ENCODE measurements around the gene CD27.

DNA sequence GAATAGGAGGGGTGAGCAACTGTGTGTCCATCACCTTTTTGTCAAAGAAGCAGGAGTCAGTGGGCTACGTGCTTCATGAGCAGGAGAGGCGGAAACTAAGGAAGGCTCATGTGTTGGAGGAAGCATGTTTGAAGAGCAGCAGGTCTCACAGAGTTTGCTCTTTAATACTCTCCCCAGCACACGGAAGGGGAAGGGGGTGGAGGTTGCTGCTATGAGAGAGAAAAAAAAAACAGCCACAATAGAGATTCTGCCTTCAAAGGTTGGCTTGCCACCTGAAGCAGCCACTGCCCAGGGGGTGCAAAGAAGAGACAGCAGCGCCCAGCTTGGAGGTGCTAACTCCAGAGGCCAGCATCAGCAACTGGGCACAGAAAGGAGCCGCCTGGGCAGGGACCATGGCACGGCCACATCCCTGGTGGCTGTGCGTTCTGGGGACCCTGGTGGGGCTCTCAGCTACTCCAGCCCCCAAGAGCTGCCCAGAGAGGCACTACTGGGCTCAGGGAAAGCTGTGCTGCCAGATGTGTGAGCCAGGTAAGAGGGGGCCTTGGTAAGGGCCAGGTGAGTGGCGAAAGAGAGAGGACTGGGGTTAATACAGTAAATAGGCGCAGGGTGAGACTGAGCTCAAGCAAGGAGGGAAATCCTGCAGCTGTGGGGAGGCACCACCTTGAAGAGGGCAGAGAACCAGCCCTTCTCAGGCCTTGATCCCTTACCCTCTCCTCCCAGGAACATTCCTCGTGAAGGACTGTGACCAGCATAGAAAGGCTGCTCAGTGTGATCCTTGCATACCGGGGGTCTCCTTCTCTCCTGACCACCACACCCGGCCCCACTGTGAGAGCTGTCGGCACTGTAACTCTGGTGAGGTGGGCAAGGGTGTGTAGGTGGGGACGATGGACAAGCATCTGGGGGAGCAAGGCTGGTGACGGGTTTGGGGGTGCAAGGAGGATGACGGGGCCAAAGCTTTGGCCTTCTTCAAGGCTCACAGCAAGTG, at the start of gene CD27:
- TF ChIP-seq, protein P1, sequence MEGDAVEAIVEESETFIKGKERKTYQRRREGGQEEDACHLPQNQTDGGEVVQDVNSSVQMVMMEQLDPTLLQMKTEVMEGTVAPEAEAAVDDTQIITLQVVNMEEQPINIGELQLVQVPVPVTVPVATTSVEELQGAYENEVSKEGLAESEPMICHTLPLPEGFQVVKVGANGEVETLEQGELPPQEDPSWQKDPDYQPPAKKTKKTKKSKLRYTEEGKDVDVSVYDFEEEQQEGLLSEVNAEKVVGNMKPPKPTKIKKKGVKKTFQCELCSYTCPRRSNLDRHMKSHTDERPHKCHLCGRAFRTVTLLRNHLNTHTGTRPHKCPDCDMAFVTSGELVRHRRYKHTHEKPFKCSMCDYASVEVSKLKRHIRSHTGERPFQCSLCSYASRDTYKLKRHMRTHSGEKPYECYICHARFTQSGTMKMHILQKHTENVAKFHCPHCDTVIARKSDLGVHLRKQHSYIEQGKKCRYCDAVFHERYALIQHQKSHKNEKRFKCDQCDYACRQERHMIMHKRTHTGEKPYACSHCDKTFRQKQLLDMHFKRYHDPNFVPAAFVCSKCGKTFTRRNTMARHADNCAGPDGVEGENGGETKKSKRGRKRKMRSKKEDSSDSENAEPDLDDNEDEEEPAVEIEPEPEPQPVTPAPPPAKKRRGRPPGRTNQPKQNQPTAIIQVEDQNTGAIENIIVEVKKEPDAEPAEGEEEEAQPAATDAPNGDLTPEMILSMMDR (IDR thresholded peaks at IDR 0.05) = no peak
- no peak for TF ChIP-seq POLR2A (IDR thresholded peaks at IDR 0.05)

All from tibial nerve (tissue), 3 donors.